Activated CD4-positive, alpha-beta T cell treated with anti-CD3 and anti-CD28 coated beads, Interleukin-2, amount 10 ng/mL, durations not matched to agents 24 days and 14 days (primary cell): ENCODE results near the gene CHI3L1. TPM values are rescaled to one million over a fixed set of nuclear protein-coding genes. Genes with fewer than 3 reads are reported as not detected.

Experiments used
- total RNA-seq: library from RNA; stranded (reverse); gene quantifications from 2 replicates; pipeline ENCODE4 v1.2.3, GENCODE V29; 2022

The CHI3L1 gene
- total RNA-seq, 1 donor from 2014 or later = not detected

Other genes with a start within 250 kb of the CHI3L1 start
- gene ADIPOR1, start 228.4 kb downstream of the CHI3L1 start, total RNA-seq = 86.7 and 92.1 TPM in 2 replicates
- 18.0 and 19.9 TPM in 2 replicates for gene CYB5R1, start 219.4 kb downstream of the CHI3L1 start, total RNA-seq
- 77.7 and 82.8 TPM in 2 replicates for gene TMEM183A, start 179.3 kb downstream of the CHI3L1 start, total RNA-seq
- 34.2 and 35.1 TPM in 2 replicates for gene PPFIA4, start 160.2 kb downstream of the CHI3L1 start, total RNA-seq
- gene MYOG, start 100.7 kb downstream of the CHI3L1 start, total RNA-seq = not detected in 2 replicates
- gene ADORA1, start 59.0 kb downstream of the CHI3L1 start, total RNA-seq = not detected in 2 replicates
- gene MYBPH, start 10.9 kb downstream of the CHI3L1 start, total RNA-seq = not detected in 2 replicates
- gene CHIT1, start 43.0 kb upstream of the CHI3L1 start, total RNA-seq = 0.21 and 0.70 TPM in 2 replicates
- 106 and 108 TPM in 2 replicates for gene BTG2, start 118.8 kb upstream of the CHI3L1 start, total RNA-seq
- 1.4 and 1.9 TPM in 2 replicates for gene FMOD, start 164.4 kb upstream of the CHI3L1 start, total RNA-seq